HEK293 (cell line): Measurements from ENCODE around the gene LAMA1.

Experiments
- ZNF423 ChIP-seq: fragments of 450-650 bp; formaldehyde crosslinking; IDR thresholded peaks from 2 replicates; pipeline ENCODE4 v1.5.1; 2016; ENCODE audit warnings: missing biosample characterization, missing genetic modification characterization
- ZNF843 ChIP-seq: fragments of 450-650 bp; formaldehyde crosslinking; IDR thresholded peaks from 2 replicates; pipeline ENCODE4 v1.5.1; 2016; ENCODE audit warnings: missing biosample characterization, missing genetic modification characterization
- TF ChIP-seq, protein P1 (sequence below): fragments of 450-650 bp; formaldehyde crosslinking; IDR thresholded peaks from 2 replicates; pipeline ENCODE4 v1.5.1; 2016; ENCODE audit warnings: missing biosample characterization, missing genetic modification characterization
- TF ChIP-seq, protein P2 (sequence below): fragments of 450-650 bp; formaldehyde crosslinking; IDR thresholded peaks from 2 replicates; pipeline ENCODE4 v1.5.1; 2016; ENCODE audit warnings: missing biosample characterization, missing genetic modification characterization, low read depth

DNA sequence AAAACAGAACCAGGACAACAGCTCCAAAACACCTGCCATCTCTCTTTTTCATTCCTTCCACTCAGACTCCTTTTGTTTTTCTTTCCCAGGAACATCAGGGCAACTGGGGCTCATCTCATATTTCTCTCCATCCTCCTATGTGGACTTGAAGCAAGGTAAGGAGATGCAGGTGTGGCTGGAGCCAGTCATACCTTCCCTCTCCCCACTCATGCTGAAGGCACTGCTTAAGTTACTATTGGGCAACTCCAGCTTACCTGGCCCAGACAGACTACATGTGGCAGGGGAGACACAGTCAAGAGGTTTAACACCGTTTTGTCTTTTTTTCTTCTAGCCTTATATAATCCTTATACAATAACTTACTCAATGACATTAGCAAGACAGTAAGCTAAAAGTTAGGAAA lies 38.4 kb downstream of the LAMA1 start:
- TF ChIP-seq, protein P1, sequence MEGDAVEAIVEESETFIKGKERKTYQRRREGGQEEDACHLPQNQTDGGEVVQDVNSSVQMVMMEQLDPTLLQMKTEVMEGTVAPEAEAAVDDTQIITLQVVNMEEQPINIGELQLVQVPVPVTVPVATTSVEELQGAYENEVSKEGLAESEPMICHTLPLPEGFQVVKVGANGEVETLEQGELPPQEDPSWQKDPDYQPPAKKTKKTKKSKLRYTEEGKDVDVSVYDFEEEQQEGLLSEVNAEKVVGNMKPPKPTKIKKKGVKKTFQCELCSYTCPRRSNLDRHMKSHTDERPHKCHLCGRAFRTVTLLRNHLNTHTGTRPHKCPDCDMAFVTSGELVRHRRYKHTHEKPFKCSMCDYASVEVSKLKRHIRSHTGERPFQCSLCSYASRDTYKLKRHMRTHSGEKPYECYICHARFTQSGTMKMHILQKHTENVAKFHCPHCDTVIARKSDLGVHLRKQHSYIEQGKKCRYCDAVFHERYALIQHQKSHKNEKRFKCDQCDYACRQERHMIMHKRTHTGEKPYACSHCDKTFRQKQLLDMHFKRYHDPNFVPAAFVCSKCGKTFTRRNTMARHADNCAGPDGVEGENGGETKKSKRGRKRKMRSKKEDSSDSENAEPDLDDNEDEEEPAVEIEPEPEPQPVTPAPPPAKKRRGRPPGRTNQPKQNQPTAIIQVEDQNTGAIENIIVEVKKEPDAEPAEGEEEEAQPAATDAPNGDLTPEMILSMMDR = no peak
- TF ChIP-seq ZNF423 (no peak), ZNF843 (tag by site-specific recombination) (no peak)
- TF ChIP-seq, protein P2, sequence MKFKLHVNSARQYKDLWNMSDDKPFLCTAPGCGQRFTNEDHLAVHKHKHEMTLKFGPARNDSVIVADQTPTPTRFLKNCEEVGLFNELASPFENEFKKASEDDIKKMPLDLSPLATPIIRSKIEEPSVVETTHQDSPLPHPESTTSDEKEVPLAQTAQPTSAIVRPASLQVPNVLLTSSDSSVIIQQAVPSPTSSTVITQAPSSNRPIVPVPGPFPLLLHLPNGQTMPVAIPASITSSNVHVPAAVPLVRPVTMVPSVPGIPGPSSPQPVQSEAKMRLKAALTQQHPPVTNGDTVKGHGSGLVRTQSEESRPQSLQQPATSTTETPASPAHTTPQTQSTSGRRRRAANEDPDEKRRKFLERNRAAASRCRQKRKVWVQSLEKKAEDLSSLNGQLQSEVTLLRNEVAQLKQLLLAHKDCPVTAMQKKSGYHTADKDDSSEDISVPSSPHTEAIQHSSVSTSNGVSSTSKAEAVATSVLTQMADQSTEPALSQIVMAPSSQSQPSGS (tag by site-specific recombination) = no peak
